OCI-LY1 (cell line): ENCODE measurements around the gene CFAP44.
"Not testable (repeated sequence)": the region's sequence is repeated elsewhere in the genome, so short reads cannot be mapped to it uniquely, and the experiment has no call there.

Experiments
- H2AFZ ChIP-seq: fragments of 200-600 bp; sonication (generic), shearing (Covaris generic); 2 replicates; pipeline ENCODE4 v1.6.0; 2014; ENCODE audit warnings: antibody characterized with exemption, mild to moderate bottlenecking, low read length
- H3F3A ChIP-seq: fragments of 200-600 bp; sonication (generic), shearing (Covaris generic); 2 replicates; pipeline ENCODE4 v1.6.0; 2014; ENCODE audit warnings: mild to moderate bottlenecking, antibody characterized with exemption, low read length, moderate library complexity; ENCODE audit not compliant: insufficient read depth
- H3K27ac ChIP-seq: fragments of 200-600 bp; sonication (generic); 2 replicates; pipeline ENCODE4 v1.5.1; 2014; ENCODE audit warnings: low read length, mixed run types, mild to moderate bottlenecking, low read depth; ENCODE audit not compliant: poor library complexity, severe bottlenecking
- H3K27me3 ChIP-seq: fragments of 200-600 bp; sonication (generic); 2 replicates; pipeline ENCODE4 v1.6.0; 2014; ENCODE audit warnings: antibody characterized with exemption, mild to moderate bottlenecking, low read length, moderate library complexity; ENCODE audit not compliant: insufficient read depth
- H3K36me3 ChIP-seq: fragments of 200-600 bp; sonication (generic); 2 replicates; pipeline ENCODE4 v1.6.1; 2014; ENCODE audit warnings: mild to moderate bottlenecking, antibody characterized with exemption, low read length, moderate library complexity, mixed read lengths; ENCODE audit not compliant: insufficient read depth
- H3K4me1 ChIP-seq: fragments of 200-600 bp; sonication (generic); 2 replicates; pipeline ENCODE4 v1.5.1; 2014; ENCODE audit warnings: mild to moderate bottlenecking, low read length, moderate library complexity; ENCODE audit not compliant: insufficient read depth, severe bottlenecking
- H3K4me2 ChIP-seq: fragments of 200-600 bp; sonication (generic), shearing (Covaris generic); 2 replicates; pipeline ENCODE4 v1.6.1; 2014; ENCODE audit warnings: low read length
- H3K4me3 ChIP-seq: fragments of 200-600 bp; sonication (generic); 2 replicates; pipeline ENCODE4 v1.5.1; 2014; ENCODE audit warnings: low read length, low read depth, mild to moderate bottlenecking, mixed read lengths; ENCODE audit not compliant: poor library complexity, severe bottlenecking
- H3K79me2 ChIP-seq: fragments of 200-600 bp; shearing (Covaris generic); 2 replicates; pipeline ENCODE4 v1.6.1; 2016; ENCODE audit warnings: mixed run types, low read length, mixed read lengths; ENCODE audit not compliant: insufficient read depth
- H3K9ac ChIP-seq: fragments of 200-600 bp; sonication (generic), shearing (Covaris generic); 2 replicates; pipeline ENCODE4 v1.6.1; 2014; ENCODE audit warnings: mild to moderate bottlenecking, low read length, mixed read lengths
- H3K9me2 ChIP-seq: fragments of 200-600 bp; sonication (generic), shearing (Covaris generic); 2 replicates; pipeline ENCODE4 v1.6.1; 2014; ENCODE audit warnings: low read depth, mild to moderate bottlenecking, low read length, mixed read lengths
- H3K9me3 ChIP-seq: fragments of 200-600 bp; shearing (Covaris generic); 2 replicates; pipeline ENCODE4 v1.6.1; 2014; ENCODE audit warnings: low read length, mixed read lengths
- H4K20me1 ChIP-seq: fragments of 200-600 bp; sonication (generic), shearing (Covaris generic); 2 replicates; pipeline ENCODE4 v1.6.0; 2016; ENCODE audit warnings: mild to moderate bottlenecking, low read length; ENCODE audit not compliant: insufficient read depth
- CTCF ChIP-seq: fragments of 200-600 bp; sonication (generic), shearing (Covaris generic); IDR thresholded peaks from 2 replicates; pipeline ENCODE4 v1.5.1; 2017; ENCODE audit warnings: mild to moderate bottlenecking, antibody characterized with exemption, low read length, moderate library complexity, mixed read lengths
- EZH2 ChIP-seq: fragments of 200-600 bp; sonication (generic), shearing (Covaris generic); IDR thresholded peaks from 2 replicates; pipeline ENCODE4 v1.8.0; 2017; ENCODE audit warnings: borderline replicate concordance, mixed run types, mild to moderate bottlenecking, antibody characterized with exemption, low read length, moderate library complexity, mixed read lengths

CFAP44 gene

DNA sequence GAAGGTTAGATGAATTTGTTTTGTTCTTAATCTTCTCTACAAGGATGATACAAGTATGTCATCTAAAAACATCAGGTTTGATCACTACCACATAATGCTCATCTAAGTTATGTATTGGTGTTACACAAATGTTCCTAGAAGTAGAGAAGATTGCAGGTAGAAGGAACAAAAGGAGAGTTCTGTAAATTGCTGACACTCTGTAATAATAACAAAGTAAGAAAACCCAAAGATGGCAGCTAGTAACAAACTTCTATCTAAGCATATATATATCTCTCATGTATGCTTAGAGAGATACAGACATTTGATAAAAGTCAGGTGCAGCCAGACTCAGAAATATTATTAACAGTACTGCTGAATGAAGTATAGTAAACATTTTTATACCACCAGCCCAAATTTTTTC lies 20.2 kb upstream of the CFAP44 start:
- Histone ChIP-seq H3K9me3 (no peaks in the 10 kb centered on the region), H3K4me1 (no peaks in the 10 kb centered on the region), H3F3A (no peaks in the 10 kb centered on the region), H3K27ac (no peak overlapping the region), H3K79me2 (no peaks in the 10 kb centered on the region), H3K9ac (no peak overlapping the region), H2AFZ (no peak overlapping the region), H3K4me2 (no peak overlapping the region), H3K36me3 (peaks cover 63% of the 10 kb centered on the region), H4K20me1 (no peaks in the 10 kb centered on the region), H3K27me3 (no peaks in the 10 kb centered on the region), H3K4me3 (no peak overlapping the region), H3K9me2 (no peaks in the 10 kb centered on the region; the same call in 1 of the 2 replicates)
- TF ChIP-seq CTCF (no peak), EZH2 (no peak)

- H3K4me2 ChIP-seq, H4K20me1 ChIP-seq, H3F3A ChIP-seq, H3K4me3 ChIP-seq, H3K27ac ChIP-seq, H2AFZ ChIP-seq, H3K9me3 ChIP-seq, H3K27me3 ChIP-seq, H3K4me1 ChIP-seq, H3K9ac ChIP-seq, H3K9me2 ChIP-seq, H3K79me2 ChIP-seq: not testable (repeated sequence)
- peaks cover 58% of the 10 kb centered on the region for H3K36me3 ChIP-seq
Measured at GRCh38 chr3:113458554-113458953, 17.3 kb upstream of the CFAP44 start.

- Histone ChIP-seq H3K4me3 (no peak overlapping the region), H3K9me2 (no peaks in the 10 kb centered on the region)
Measured at GRCh38 chr3:113455446-113455845, 14.2 kb upstream of the CFAP44 start.

More at GRCh38 chr3:113455446-113455845, 14.2 kb upstream of the CFAP44 start:
- no peak overlapping the region for H3K27ac ChIP-seq
- H4K20me1 ChIP-seq: no peaks in the 10 kb centered on the region
- no peaks in the 10 kb centered on the region for H3K27me3 ChIP-seq
- no peak overlapping the region for H3K4me2 ChIP-seq
- H3K79me2 ChIP-seq: no peaks in the 10 kb centered on the region
- no peak for TF ChIP-seq CTCF
- TF ChIP-seq EZH2: no peak
- H3K36me3 ChIP-seq: peaks cover 58% of the 10 kb centered on the region
- no peak overlapping the region for H2AFZ ChIP-seq
- H3F3A ChIP-seq: no peaks in the 10 kb centered on the region
- no peaks in the 10 kb centered on the region for H3K4me1 ChIP-seq
- no peak overlapping the region for H3K9ac ChIP-seq
- H3K9me3 ChIP-seq: no peaks in the 10 kb centered on the region
